Gastroesophageal sphincter (tissue), 3 donors: Measurements from ENCODE around the gene GOLIM4.

Experiments used
- EP300 ChIP-seq: sonication (generic); formaldehyde crosslinking; IDR thresholded peaks from one replicate; pipeline ENCODE4 v1.6.1; 2017; ENCODE audit warnings: antibody characterized with exemption, mild to moderate bottlenecking
- POLR2A ChIP-seq, 2 donors: fragments of 450-650 bp; IDR thresholded peaks; one replicate each; pipeline ENCODE4 v1.6.1; 2017; ENCODE audit warnings: antibody characterized with exemption in 2 of 2, mild to moderate bottlenecking in 2 of 2, moderate library complexity in 1 of 2
- TF ChIP-seq, protein P1 (sequence below), 4 experiments: fragments of 200-600 bp in 2 of 4; fragments of 450-650 bp in 2 of 4; sonication (generic) in 1 of 4; IDR thresholded peaks; one replicate each; pipeline ENCODE4 v1.5.1; 2017 to 2019; ENCODE audit warnings: antibody characterized with exemption in 4 of 4, mild to moderate bottlenecking in 2 of 4, moderate library complexity in 2 of 4

- no peak for TF ChIP-seq POLR2A (IDR thresholded peaks at IDR 0.05)
- TF ChIP-seq, protein P1, sequence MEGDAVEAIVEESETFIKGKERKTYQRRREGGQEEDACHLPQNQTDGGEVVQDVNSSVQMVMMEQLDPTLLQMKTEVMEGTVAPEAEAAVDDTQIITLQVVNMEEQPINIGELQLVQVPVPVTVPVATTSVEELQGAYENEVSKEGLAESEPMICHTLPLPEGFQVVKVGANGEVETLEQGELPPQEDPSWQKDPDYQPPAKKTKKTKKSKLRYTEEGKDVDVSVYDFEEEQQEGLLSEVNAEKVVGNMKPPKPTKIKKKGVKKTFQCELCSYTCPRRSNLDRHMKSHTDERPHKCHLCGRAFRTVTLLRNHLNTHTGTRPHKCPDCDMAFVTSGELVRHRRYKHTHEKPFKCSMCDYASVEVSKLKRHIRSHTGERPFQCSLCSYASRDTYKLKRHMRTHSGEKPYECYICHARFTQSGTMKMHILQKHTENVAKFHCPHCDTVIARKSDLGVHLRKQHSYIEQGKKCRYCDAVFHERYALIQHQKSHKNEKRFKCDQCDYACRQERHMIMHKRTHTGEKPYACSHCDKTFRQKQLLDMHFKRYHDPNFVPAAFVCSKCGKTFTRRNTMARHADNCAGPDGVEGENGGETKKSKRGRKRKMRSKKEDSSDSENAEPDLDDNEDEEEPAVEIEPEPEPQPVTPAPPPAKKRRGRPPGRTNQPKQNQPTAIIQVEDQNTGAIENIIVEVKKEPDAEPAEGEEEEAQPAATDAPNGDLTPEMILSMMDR (IDR thresholded peaks at IDR 0.05), result no peak
- TF ChIP-seq EP300, result no peak
These were observed 106.7 kb downstream of the GOLIM4 start for GRCh38 chr3:167989066-167989465.
